Fibroblast of mammary gland (primary cell): ENCODE measurements around the gene LCMT2.

Experiments used
- DNase-seq: peaks from one replicate; pipeline ENCODE4 v3.0.0-alpha.2; 2010; ENCODE audit warnings: low read depth
- H3K4me3 ChIP-seq: 2 replicates; pipeline ENCODE4 v1.5.1; 2011; ENCODE audit warnings: low read depth, mild to moderate bottlenecking, low read length, moderate library complexity; ENCODE audit not compliant: control insufficient read depth
- CTCF ChIP-seq: conservative IDR thresholded peaks from 2 replicates; pipeline ENCODE4 v1.5.1; 2011; ENCODE audit warnings: low read depth, low read length, inconsistent platforms; ENCODE audit not compliant: control insufficient read depth, insufficient read depth

LCMT2 gene

GRCh38 chr15:43360821-43361220, 30.4 kb upstream of the LCMT2 start:
- DNase-seq = no peak
- H3K4me3 ChIP-seq = no peak overlapping the region
- no peak for TF ChIP-seq CTCF

GRCh38 chr15:43352693-43353382, 22.5 kb upstream of the LCMT2 start:
- no peak for TF ChIP-seq CTCF
- H3K4me3 ChIP-seq = no peak overlapping the region
- DNase-seq = no peak

GRCh38 chr15:43347114-43347513, 16.7 kb upstream of the LCMT2 start:
- TF ChIP-seq CTCF = no peak
- no peak overlapping the region for H3K4me3 ChIP-seq
- DNase-seq = no peak

- DNase-seq = no peak
- no peak for TF ChIP-seq CTCF
- H3K4me3 ChIP-seq = no peak overlapping the region
These were observed 15.9 kb upstream of the LCMT2 start for GRCh38 chr15:43346305-43346704.

GRCh38 chr15:43330780-43331087, 361 bp upstream of the LCMT2 start:
- TF ChIP-seq CTCF = no peak
- H3K4me3 ChIP-seq = peak overlapping the region; percentile 67
- DNase-seq = no peak

- peak overlapping the region; percentile 67 for H3K4me3 ChIP-seq
- no peak for TF ChIP-seq CTCF
- peak; percentile 36 for DNase-seq
These were observed 985 bp downstream of the LCMT2 start for GRCh38 chr15:43329217-43329959.
